HEK293 (cell line): Measurements from ENCODE around the gene GMDS.

Experiments used
- CTCF ChIA-PET: fragments of 350-600 bp; formaldehyde crosslinking; extraction: SDS; loops from one replicate; lab custom pipeline; 2021; ENCODE audit warnings: antibody characterized with exemption; lab: Yijun Ruan, JAX
- POLR2A ChIA-PET: fragments of 300-600 bp; formaldehyde crosslinking; extraction: SDS; loops from one replicate; lab custom pipeline; 2020; ENCODE audit warnings: antibody characterized with exemption, inconsistent platforms; lab: Yijun Ruan, JAX
- H3K27ac ChIP-seq: fragments of 200-500 bp; sonication (Bioruptor generic); 2 replicates; pipeline ENCODE4 v1.5.1; 2014; ENCODE audit warnings: low read depth, low read length, control low read depth, inconsistent platforms; ENCODE audit errors: extremely low read depth
- H3K36me3 ChIP-seq, 2 experiments: fragments of 200-500 bp in 1 of 2; sonication (Bioruptor generic) in 1 of 2; 1 replicate in 1 of 2; 2 replicates in 1 of 2; pipeline ENCODE4 v1.5.1; 2014 to 2017; ENCODE audit warnings: inconsistent platforms in 2 of 2, low read length in 2 of 2; ENCODE audit not compliant: control insufficient read depth in 2 of 2, insufficient read depth in 1 of 2
- H3K4me1 ChIP-seq: fragments of 200-500 bp; sonication (Bioruptor generic); 2 replicates; pipeline ENCODE4 v1.5.1; 2014; ENCODE audit warnings: mild to moderate bottlenecking, low read length, inconsistent platforms; ENCODE audit not compliant: control insufficient read depth, insufficient read depth
- H3K4me3 ChIP-seq: 2 replicates; pipeline ENCODE4 v1.5.1; 2011; ENCODE audit warnings: low read depth, mild to moderate bottlenecking, control low read depth, low read length, moderate library complexity
- H3K9me3 ChIP-seq: fragments of 200-500 bp; sonication (Bioruptor generic); 2 replicates; pipeline ENCODE4 v1.5.1; 2014; ENCODE audit warnings: low read depth, low read length, inconsistent platforms; ENCODE audit not compliant: control insufficient read depth, insufficient read depth
- ELK4 ChIP-seq: IDR thresholded peaks from 2 replicates; pipeline ENCODE4 v1.6.1; 2011; ENCODE audit warnings: mild to moderate bottlenecking, low read depth, low read length, borderline replicate concordance
- GLI4 ChIP-seq: fragments of 450-650 bp; formaldehyde crosslinking; IDR thresholded peaks from 2 replicates; pipeline ENCODE4 v1.5.1; 2016; ENCODE audit warnings: missing biosample characterization, missing genetic modification characterization
- GLIS1 ChIP-seq: fragments of 450-650 bp; formaldehyde crosslinking; IDR thresholded peaks from 2 replicates; pipeline ENCODE4 v1.5.1; 2016; ENCODE audit warnings: missing biosample characterization, missing genetic modification characterization
- GLIS2 ChIP-seq: fragments of 450-650 bp; formaldehyde crosslinking; IDR thresholded peaks from 2 replicates; pipeline ENCODE4 v1.5.1; 2016; ENCODE audit warnings: missing biosample characterization, missing genetic modification characterization
- YY1 ChIP-seq: fragments of 450-650 bp; formaldehyde crosslinking; IDR thresholded peaks from 2 replicates; pipeline ENCODE4 v1.5.1; 2018; ENCODE audit warnings: missing biosample characterization, missing genetic modification characterization
- ZBTB48 ChIP-seq: fragments of 450-650 bp; formaldehyde crosslinking; IDR thresholded peaks from 2 replicates; pipeline ENCODE4 v1.5.1; 2016; ENCODE audit warnings: missing biosample characterization, missing genetic modification characterization
- ZBTB6 ChIP-seq: fragments of 450-650 bp; formaldehyde crosslinking; IDR thresholded peaks from 2 replicates; pipeline ENCODE4 v1.5.1; 2017; ENCODE audit warnings: missing biosample characterization, missing genetic modification characterization
- ZBTB8A ChIP-seq: fragments of 450-650 bp; formaldehyde crosslinking; IDR thresholded peaks from 2 replicates; pipeline ENCODE4 v1.5.1; 2016; ENCODE audit warnings: missing biosample characterization, missing genetic modification characterization
- ZEB2 ChIP-seq: fragments of 450-650 bp; formaldehyde crosslinking; IDR thresholded peaks from 2 replicates; pipeline ENCODE4 v1.5.1; 2016; ENCODE audit warnings: missing biosample characterization, missing genetic modification characterization
- ZFHX2 ChIP-seq: fragments of 450-650 bp; formaldehyde crosslinking; conservative IDR thresholded peaks from 2 replicates; pipeline ENCODE4 v1.5.1; 2016; ENCODE audit warnings: missing biosample characterization, missing genetic modification characterization
- ZIC2 ChIP-seq: fragments of 450-650 bp; formaldehyde crosslinking; IDR thresholded peaks from 2 replicates; pipeline ENCODE4 v1.5.1; 2016; ENCODE audit warnings: missing biosample characterization, missing genetic modification characterization
- ZNF133 ChIP-seq: fragments of 450-650 bp; formaldehyde crosslinking; IDR thresholded peaks from 2 replicates; pipeline ENCODE4 v1.5.1; 2016; ENCODE audit warnings: missing biosample characterization, missing genetic modification characterization
- ZNF157 ChIP-seq: fragments of 450-650 bp; formaldehyde crosslinking; IDR thresholded peaks from 2 replicates; pipeline ENCODE4 v1.5.1; 2016; ENCODE audit warnings: missing biosample characterization, missing genetic modification characterization
- ZNF335 ChIP-seq: fragments of 450-650 bp; formaldehyde crosslinking; conservative IDR thresholded peaks from 2 replicates; pipeline ENCODE4 v1.5.1; 2016; ENCODE audit warnings: missing biosample characterization, missing genetic modification characterization
- ZNF366 ChIP-seq: fragments of 450-650 bp; formaldehyde crosslinking; conservative IDR thresholded peaks from 2 replicates; pipeline ENCODE4 v1.5.1; 2016; ENCODE audit warnings: missing biosample characterization, missing genetic modification characterization
- ZNF423 ChIP-seq: fragments of 450-650 bp; formaldehyde crosslinking; IDR thresholded peaks from 2 replicates; pipeline ENCODE4 v1.5.1; 2016; ENCODE audit warnings: missing biosample characterization, missing genetic modification characterization
- ZNF501 ChIP-seq: fragments of 450-650 bp; formaldehyde crosslinking; IDR thresholded peaks from 2 replicates; pipeline ENCODE4 v1.5.1; 2016; ENCODE audit warnings: missing biosample characterization, missing genetic modification characterization
- ZNF529 ChIP-seq: fragments of 450-650 bp; formaldehyde crosslinking; IDR thresholded peaks from 2 replicates; pipeline ENCODE4 v1.5.1; 2017; ENCODE audit warnings: missing genetic modification characterization, missing biosample characterization; ENCODE audit not compliant: insufficient replicate concordance
- ZNF600 ChIP-seq: fragments of 450-650 bp; formaldehyde crosslinking; IDR thresholded peaks from 2 replicates; pipeline ENCODE4 v1.5.1; 2016; ENCODE audit warnings: missing biosample characterization, missing genetic modification characterization
- ZNF621 ChIP-seq: fragments of 450-650 bp; formaldehyde crosslinking; IDR thresholded peaks from 2 replicates; pipeline ENCODE4 v1.5.1; 2017; ENCODE audit warnings: missing biosample characterization, missing genetic modification characterization
- ZNF660 ChIP-seq: fragments of 450-650 bp; IDR thresholded peaks from 2 replicates; pipeline ENCODE4 v1.5.1; 2018; ENCODE audit warnings: missing biosample characterization, mild to moderate bottlenecking, missing genetic modification characterization
- ZNF670 ChIP-seq: fragments of 450-650 bp; formaldehyde crosslinking; IDR thresholded peaks from 2 replicates; pipeline ENCODE4 v1.5.1; 2016; ENCODE audit warnings: missing biosample characterization, missing genetic modification characterization, low read depth
- ZSCAN23 ChIP-seq: fragments of 450-650 bp; formaldehyde crosslinking; IDR thresholded peaks from 2 replicates; pipeline ENCODE4 v1.5.1; 2016; ENCODE audit warnings: missing biosample characterization, missing genetic modification characterization
- TF ChIP-seq, protein P1 (sequence below): fragments of 450-650 bp; formaldehyde crosslinking; IDR thresholded peaks from 2 replicates; pipeline ENCODE4 v1.5.1; 2016; ENCODE audit warnings: missing biosample characterization, missing genetic modification characterization, low read depth

Gene GMDS

DNA sequence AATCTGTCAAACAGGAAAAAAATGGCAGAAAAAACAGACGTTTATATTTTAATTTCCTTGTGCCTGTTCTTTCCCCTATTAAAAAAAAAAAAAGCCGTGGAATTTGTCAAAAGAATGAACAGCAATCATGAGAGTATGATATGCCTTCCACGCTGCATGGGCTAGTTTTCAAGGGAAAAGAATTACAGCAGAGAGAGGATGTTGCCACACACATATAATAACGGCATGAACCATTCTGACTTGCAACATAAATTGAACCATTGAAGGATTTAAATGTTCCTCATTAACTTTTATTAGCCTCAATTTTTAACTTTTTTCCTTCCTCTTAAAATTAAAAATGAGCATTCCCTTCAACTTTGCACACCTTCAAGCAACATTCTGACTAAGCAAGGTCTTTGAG, 333.9 kb downstream of the GMDS start:
- Histone ChIP-seq H3K4me3 (no peak overlapping the region), H3K27ac (no peak overlapping the region), H3K4me1 (no peaks in the 10 kb centered on the region), H3K36me3 (no peaks in the 10 kb centered on the region), H3K9me3 (no peaks in the 10 kb centered on the region)
- CTCF ChIA-PET = interaction anchor here (0.6 kb wide), 1 partner anchor 451 kb away, joined by 3 read pairs; no protein-coding TSS in a partner anchor
- no peak for TF ChIP-seq GLIS1
- no peak for TF ChIP-seq ZNF670
- no peak for TF ChIP-seq ZNF157 (tag by site-specific recombination)
- TF ChIP-seq ZNF501 (tag by site-specific recombination) = no peak
- TF ChIP-seq ZNF660 = no peak
- no peak for TF ChIP-seq ZFHX2 (tag by site-specific recombination)
- TF ChIP-seq ZBTB6 = no peak
- TF ChIP-seq, protein P1, sequence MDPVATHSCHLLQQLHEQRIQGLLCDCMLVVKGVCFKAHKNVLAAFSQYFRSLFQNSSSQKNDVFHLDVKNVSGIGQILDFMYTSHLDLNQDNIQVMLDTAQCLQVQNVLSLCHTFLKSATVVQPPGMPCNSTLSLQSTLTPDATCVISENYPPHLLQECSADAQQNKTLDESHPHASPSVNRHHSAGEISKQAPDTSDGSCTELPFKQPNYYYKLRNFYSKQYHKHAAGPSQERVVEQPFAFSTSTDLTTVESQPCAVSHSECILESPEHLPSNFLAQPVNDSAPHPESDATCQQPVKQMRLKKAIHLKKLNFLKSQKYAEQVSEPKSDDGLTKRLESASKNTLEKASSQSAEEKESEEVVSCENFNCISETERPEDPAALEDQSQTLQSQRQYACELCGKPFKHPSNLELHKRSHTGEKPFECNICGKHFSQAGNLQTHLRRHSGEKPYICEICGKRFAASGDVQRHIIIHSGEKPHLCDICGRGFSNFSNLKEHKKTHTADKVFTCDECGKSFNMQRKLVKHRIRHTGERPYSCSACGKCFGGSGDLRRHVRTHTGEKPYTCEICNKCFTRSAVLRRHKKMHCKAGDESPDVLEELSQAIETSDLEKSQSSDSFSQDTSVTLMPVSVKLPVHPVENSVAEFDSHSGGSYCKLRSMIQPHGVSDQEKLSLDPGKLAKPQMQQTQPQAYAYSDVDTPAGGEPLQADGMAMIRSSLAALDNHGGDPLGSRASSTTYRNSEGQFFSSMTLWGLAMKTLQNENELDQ = no peak
- no peak for TF ChIP-seq ZSCAN23 (tag by site-specific recombination)
- TF ChIP-seq ZIC2 = no peak
- TF ChIP-seq ZNF529 = no peak
- TF ChIP-seq ZEB2 = no peak
- TF ChIP-seq ZNF133 (tag by site-specific recombination) = no peak
- no peak for TF ChIP-seq ZNF423 (tag by site-specific recombination)
- TF ChIP-seq ZNF621 = no peak
- no peak for TF ChIP-seq ELK4
- TF ChIP-seq GLI4 = no peak
- TF ChIP-seq ZBTB48 (tag by site-specific recombination) = no peak
- TF ChIP-seq ZNF335 (tag by site-specific recombination) = no peak
- POLR2A ChIA-PET = no interaction called here

- TF ChIP-seq GLIS2 (tag by site-specific recombination) (no peak), ZNF366 (tag by site-specific recombination) (no peak), ZBTB8A (tag by site-specific recombination) (no peak), ZIC2 (no peak), YY1 (tag by site-specific recombination) (no peak), ZNF600 (tag by site-specific recombination) (no peak)
Observed at GRCh38 chr6:1910621-1911407, 334.6 kb downstream of the GMDS start.

More at GRCh38 chr6:1910621-1911407, 334.6 kb downstream of the GMDS start:
- Histone ChIP-seq H3K9me3 (no peaks in the 10 kb centered on the region), H3K36me3 (no peaks in the 10 kb centered on the region), H3K4me3 (no peak overlapping the region), H3K4me1 (no peaks in the 10 kb centered on the region), H3K27ac (no peak overlapping the region)
- ChIA-PET CTCF (interaction anchor here (0.5 to 0.6 kb wide), 2 partner anchors 390 to 452 kb away, joined by 3 read pairs; no protein-coding TSS in a partner anchor), POLR2A (no interaction called here)
